NCI-H82 treated with DMSO at 0.1 percent for 48 hours (cell line): Measurements from ENCODE around the gene SNX20.

ENCODE experiments used
- DNase-seq: peaks from one replicate; lab custom pipeline; 2025; ENCODE audit not compliant: unreplicated experiment; lab: John Stamatoyannopoulos, UW

SNX20 gene, protein sequence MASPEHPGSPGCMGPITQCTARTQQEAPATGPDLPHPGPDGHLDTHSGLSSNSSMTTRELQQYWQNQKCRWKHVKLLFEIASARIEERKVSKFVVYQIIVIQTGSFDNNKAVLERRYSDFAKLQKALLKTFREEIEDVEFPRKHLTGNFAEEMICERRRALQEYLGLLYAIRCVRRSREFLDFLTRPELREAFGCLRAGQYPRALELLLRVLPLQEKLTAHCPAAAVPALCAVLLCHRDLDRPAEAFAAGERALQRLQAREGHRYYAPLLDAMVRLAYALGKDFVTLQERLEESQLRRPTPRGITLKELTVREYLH

DNA sequence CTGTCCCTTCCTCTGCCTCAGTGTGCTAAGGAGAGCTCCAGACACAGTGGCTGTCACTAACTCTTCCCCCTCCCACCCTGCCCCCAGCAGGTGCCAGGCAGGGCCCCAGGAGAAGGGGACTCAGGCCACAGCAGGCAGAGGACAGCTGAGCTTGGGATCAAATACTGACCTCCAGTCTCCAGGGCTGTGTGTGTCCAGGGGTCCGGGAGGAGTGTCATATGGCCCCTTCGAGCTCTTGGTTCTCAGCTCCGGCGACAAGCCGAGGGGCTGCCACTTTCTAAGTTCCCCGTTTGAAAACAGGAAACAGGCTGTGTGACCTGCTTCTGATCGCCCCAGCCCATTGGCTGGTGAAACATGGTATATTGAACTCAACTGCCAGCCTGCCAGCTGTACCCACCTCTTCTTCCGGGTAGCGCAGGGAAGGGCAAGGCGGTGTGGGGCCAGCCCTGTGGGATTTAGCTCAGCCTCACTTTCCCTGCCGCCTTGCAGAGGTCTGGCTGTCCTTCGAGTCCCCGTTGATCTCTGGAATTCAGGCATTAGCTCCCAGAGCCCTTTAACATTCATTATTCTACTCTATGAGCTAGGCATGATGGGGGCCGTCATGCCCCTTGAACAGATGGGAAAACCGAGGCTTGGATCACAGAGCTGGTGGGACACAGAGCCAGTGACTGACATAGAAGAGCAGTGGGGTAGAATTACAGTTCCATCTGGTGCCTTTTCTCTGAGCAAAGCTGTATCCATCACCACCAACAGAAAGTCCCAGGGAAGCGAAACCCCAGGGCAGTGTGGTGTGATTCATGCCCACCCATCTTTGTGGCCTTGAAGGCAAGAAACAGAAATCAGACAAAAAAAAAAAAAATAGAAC, at the start of gene SNX20:
Gene SNX20, minus strand, starts transcription at position 292 of the 865 bp plus-strand sequence. CDS start 3,786 bp downstream, outside the sequence.
- no peak for DNase-seq

DNA sequence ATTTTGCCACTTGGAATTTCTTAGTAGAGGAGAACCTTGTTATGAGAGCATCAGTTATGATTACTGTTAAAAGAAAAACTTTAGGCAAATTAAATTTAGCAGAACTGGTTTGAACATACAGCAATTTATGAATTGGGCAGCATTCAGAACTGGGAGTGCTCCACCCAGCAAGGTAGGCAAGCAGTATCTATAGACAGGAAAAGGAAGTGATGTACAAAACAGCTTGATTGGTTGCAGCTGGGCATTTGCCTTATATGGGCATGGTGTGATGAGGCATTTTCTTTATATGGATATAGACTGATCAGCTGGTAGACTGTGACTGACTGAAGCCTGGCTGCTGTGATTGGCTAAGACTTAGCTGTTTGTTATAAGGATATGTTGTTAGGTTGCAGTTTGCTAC, 43.2 kb upstream of the SNX20 start:
- no peak for DNase-seq

GRCh38 chr16:50722960-50723359, 41.8 kb upstream of the SNX20 start:
- no peak for DNase-seq

DNA sequence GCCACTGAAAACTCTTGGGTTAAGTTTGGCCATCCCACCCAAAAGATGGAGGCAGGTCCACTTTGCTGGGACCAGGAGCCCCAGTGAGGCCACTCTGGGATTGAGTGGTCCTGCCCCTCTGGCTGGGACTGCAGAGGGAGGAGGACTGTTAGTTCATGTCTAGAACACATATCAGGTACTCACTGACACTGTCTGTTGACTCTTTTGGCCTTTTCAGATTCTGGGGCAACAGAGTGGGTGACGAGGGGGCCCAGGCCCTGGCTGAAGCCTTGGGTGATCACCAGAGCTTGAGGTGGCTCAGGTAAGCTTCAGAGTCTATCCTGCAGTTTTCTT, 41.3 kb upstream of the SNX20 start:
- no peak for DNase-seq

- DNase-seq = no peak
Measured at GRCh38 chr16:50721549-50722404, 40.7 kb upstream of the SNX20 start.

DNA sequence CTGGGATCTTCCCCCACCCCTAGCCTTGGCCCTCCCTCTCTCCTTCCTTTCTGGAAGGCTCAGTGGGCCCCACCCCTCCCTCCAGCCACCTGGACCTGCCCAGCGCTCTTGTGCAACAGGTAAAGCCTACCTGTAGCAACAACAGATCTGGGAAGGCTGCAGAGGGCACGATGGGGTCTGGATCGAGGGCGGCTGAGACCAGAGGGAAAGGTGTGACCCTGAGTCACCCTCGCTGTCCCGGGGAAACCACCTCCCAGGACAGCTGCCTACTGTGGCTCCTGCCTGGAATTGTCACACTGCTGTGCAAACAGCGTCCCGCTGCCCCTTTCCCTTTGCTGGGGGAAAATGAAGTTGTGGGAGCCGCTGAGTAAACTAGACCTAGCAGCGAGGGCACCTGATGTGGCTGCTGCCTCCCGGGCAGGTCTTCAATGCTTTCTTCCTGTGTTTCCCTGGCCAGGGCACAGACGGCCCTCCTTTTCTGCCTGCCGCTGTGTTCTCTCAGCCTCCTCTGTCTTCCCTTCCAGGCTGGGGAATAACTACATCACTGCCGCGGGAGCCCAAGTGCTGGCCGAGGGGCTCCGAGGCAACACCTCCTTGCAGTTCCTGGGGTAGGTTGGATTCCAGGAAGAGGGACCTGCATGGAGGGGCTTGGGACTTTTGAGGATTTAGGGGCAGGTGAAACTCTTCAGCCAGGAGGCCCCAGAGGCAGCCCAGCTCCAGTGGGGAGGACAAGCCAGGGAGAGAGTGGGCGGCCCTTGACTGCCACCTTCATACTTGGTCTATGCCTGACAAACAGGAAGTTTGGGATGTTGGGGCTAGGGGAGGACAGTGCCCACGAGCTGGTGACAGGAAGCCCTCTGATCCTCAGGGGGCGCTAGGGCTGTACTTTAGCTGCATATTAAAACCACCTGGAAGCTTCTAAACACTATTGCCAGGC, 38.6 kb upstream of the SNX20 start:
- no peak for DNase-seq

GRCh38 chr16:50718761-50719400, 37.8 kb upstream of the SNX20 start:
- DNase-seq = no peak

DNA sequence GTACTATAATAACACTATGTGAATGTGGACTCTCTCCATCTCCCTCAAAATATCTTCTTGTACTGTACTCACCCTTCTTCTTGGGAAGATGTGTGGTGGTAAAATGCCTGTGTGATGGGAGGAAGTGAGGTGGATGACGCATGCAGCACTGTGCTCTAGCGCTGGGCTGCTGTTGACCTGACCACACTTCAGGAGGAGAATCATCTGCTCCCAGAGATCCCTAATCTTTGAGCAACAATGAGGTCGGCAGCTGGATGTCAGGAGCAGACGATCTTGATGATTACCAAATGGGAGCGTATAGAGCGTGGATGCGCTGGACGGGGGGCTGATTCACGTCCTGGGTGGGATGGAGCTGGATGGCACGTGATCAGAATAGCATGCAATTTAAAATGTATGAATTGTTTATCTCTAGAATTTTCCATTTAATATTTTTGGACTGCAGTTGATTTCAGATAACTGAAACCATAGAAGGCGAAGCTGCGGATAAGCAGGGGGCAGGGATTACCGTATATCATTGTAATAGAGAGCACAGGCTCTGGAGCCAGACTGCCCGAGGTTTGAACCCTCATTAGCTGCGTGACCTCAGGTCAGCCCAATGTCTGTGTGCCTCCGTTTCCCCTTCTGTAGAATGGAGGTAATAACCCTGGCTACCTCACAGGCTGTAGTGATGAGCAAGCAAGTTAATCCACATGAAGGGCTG, 37.1 kb upstream of the SNX20 start:
- no peak for DNase-seq

DNA sequence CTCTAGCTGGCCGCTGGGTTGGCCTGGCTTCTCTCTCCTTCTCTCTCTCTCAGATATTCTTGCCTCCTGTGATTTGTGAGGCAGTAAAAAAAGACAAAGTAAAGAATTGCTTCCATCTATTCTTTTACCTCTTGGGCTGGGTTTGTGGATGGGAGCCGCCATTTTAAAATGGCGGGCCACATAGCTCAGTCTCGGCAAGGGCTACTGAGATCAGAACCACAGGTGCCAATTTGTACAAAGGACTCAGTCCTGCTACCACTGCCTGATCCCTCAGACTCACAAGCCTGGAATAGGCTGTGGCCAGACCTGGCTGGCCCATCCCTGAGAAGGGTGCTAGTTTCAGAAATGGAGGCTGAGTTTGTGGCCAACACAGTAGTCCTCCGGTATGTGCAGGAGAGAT, 36.4 kb upstream of the SNX20 start:
- no peak for DNase-seq

DNA sequence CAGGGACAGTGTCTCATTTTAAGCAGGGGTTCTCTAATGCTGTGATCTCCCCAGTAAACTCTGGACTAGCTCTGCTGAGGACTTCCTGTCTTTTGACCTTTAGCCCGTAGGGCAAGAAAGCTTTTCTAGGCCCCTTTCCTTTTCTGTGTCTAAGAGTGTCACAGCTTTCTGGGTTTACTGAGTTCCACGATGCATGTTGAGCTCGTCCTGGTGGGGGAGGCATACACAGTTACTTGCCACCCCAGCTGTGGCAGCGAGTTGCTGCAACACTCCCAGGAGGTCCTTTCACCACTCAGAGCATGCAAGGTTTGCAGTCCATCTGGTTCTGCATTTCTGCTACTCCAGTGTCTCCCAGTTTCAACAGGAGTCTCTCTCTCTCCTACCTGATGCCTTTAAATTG, 36.0 kb upstream of the SNX20 start:
- no peak for DNase-seq

GRCh38 chr16:50712956-50713355, 31.8 kb upstream of the SNX20 start:
- DNase-seq = no peak

GRCh38 chr16:50712560-50712898, 31.4 kb upstream of the SNX20 start:
- no peak for DNase-seq

GRCh38 chr16:50711862-50712559, 30.9 kb upstream of the SNX20 start:
- DNase-seq = no peak

- DNase-seq = no peak
Measured at GRCh38 chr16:50711040-50711439, 29.9 kb upstream of the SNX20 start.

DNA sequence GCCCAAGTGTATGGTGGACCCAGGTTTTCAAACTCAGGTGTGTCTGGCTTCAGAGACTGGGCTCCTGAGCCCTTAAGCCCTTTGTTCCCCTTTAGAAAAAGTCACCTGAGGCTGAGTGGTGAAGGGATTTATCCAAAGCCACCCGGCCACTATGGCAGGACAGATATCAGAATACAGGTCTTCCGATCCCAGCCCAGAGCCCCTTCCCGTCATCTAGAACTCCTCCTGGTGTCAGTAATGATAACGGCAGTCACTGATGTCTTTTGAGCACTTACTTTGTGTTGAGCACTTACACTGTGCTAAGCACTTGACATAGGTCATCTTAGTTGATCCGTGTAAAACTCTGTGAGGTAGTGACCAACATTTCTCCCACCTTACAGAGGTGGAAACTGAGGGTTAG, 28.9 kb upstream of the SNX20 start:
- no peak for DNase-seq

- no peak for DNase-seq
Measured at GRCh38 chr16:50709061-50709684, 28.1 kb upstream of the SNX20 start.

DNA sequence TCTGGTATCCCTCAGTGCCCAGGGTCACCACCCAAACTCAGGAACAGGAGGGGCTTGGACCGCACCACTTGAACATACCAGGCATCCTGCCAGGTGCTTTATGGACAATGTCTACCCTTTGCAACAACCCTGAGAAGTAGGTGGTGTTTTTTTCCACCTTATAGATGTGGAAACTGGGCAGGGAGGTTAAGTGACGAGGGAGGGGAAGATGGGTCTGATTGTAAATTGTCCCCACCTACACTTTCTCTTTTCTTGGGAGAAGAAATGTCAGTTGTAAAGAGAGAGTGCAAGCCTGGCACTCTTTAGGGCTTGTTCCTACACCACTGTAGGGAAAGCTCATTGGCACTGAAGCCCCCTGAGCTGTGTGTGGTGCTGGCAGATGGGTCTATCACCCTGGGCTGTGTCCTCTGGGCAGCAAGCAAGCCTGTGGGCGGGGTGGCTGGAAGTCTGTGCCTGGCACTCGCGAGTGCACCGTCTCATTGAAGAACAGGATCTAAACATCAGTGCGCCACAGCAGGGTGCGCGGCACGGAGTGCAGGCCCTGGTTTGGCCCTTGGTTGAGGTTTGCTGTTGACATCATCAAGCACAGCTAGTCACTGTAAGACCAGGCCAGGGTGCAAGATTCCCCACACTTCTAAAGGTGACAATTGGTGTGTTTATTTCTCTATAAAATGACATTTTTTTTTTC, 27.4 kb upstream of the SNX20 start:
- DNase-seq = no peak

GRCh38 chr16:50706250-50706649, 25.1 kb upstream of the SNX20 start:
- DNase-seq = no peak
